IMR-90 (cell line): ENCODE data around the gene KLHL29.

ENCODE experiments used
- CTCF ChIP-seq: conservative IDR thresholded peaks from 2 replicates; pipeline ENCODE4 v1.5.1; 2012; ENCODE audit warnings: mild to moderate bottlenecking, low read depth, low read length, improper control_type of control experiment
- MAFK ChIP-seq: IDR thresholded peaks from 2 replicates; pipeline ENCODE4 v1.6.1; 2012; ENCODE audit warnings: low read depth, low read length, improper control_type of control experiment
- POLR2A ChIP-seq: IDR thresholded peaks from 2 replicates; pipeline ENCODE4 v1.6.1; 2012; ENCODE audit warnings: mild to moderate bottlenecking, low read depth, low read length
- RCOR1 ChIP-seq: IDR thresholded peaks from 2 replicates; pipeline ENCODE4 v1.6.1; 2012; ENCODE audit warnings: mild to moderate bottlenecking, low read length, improper control_type of control experiment; ENCODE audit not compliant: insufficient replicate concordance

- TF ChIP-seq CTCF (no peak), MAFK (no peak), RCOR1 (no peak), POLR2A (no peak)
These were observed 168.6 kb downstream of the KLHL29 start for GRCh38 chr2:23553561-23553960.
